Astrocyte (in vitro differentiated cells and primary cell): ENCODE measurements around the gene EXOC1L.

Experiments used
- EZH2 ChIP-seq: IDR thresholded peaks from 2 replicates; pipeline ENCODE4 v1.6.1; 2012; ENCODE audit warnings: mild to moderate bottlenecking, low read length, inconsistent platforms; ENCODE audit not compliant: insufficient read depth
- TF ChIP-seq, protein P1 (sequence below): IDR thresholded peaks from 2 replicates; pipeline ENCODE4 v1.5.1; 2011; ENCODE audit warnings: low read depth, mild to moderate bottlenecking, inconsistent platforms, low read length, moderate library complexity; ENCODE audit not compliant: insufficient read depth

DNA sequence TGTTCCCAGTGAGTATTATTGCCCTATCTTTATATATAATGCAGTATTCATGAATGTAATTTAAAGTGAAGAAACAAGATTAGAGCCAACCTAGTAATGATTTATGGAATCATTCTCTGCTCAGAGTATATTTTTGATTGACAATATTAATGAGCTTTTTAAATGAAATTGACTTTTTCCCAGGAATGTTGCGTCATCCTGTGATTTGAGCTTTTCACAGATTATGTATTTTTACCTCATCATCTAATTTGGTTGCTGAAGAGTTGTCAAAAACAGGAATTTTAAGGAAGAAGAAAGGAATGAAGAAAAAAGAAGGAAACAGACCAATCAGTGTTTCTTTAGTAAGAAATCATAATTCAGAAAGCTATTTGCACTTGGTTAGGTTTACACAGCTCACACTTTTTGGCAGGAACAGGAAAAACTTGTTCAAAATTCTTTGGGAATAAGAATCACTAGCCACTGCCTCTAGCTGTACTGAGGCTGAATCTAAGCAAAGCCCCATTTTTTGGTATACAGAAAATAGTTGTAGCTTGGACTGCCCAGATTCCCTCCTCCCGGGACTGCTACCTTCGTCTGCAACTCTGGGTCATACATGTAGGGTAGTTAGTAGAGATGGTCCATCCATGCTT, 61.2 kb downstream of the EXOC1L start:
- TF ChIP-seq, protein P1, sequence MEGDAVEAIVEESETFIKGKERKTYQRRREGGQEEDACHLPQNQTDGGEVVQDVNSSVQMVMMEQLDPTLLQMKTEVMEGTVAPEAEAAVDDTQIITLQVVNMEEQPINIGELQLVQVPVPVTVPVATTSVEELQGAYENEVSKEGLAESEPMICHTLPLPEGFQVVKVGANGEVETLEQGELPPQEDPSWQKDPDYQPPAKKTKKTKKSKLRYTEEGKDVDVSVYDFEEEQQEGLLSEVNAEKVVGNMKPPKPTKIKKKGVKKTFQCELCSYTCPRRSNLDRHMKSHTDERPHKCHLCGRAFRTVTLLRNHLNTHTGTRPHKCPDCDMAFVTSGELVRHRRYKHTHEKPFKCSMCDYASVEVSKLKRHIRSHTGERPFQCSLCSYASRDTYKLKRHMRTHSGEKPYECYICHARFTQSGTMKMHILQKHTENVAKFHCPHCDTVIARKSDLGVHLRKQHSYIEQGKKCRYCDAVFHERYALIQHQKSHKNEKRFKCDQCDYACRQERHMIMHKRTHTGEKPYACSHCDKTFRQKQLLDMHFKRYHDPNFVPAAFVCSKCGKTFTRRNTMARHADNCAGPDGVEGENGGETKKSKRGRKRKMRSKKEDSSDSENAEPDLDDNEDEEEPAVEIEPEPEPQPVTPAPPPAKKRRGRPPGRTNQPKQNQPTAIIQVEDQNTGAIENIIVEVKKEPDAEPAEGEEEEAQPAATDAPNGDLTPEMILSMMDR, result no peak
- no peak for TF ChIP-seq EZH2
